Measurements from ENCODE around the gene GDI2.
"Not testable (repeated sequence)": the region's sequence is repeated elsewhere in the genome, so short reads cannot be mapped to it uniquely, and the experiment has no call there.

The GDI2 gene

DNA sequence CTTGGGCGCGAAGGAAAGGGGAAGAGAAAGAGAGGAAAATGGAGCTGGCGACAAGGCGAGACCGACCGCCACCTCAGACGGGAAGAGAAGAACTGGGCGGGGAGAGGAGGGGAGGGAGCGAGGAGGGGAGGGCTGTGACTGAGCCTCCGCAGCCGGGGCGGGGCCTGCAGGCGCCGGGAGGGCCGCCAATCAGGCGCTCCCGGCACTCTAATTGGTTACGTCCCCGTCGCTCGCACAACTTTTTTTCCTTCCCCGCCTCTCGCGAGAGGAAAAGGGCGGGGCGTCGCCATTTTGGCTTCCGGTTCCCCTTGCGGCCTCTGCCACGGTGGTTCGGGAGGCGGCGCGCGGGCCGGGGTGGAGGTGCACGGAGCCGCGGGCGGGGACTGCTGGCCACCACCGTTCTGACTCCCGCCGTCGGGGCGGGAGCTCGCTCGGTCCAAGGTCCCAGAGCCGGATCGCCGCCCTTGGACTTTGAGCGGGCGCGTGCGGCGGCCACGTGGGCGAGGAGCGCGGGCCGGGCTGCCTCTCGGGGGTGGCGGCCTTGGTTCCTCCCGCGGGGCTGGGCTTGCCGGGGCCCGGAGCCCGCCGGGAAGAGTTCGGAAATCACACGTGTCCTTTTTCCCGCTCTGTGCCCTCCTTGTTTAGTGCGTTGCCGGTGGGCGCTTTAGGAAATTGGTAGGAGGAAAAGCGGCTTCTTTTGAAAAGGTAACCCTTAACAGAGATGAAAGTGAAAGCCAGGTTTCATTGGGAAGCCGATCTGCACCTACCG, at the start of gene GDI2:
Gene GDI2, minus strand, starts transcription at position 94 of the 769 bp plus-strand sequence. CDS start 176 bp downstream, outside the sequence.
- DNase-seq (ENCODE audit: low read depth, low spot score) = peak; percentile 93

DNA sequence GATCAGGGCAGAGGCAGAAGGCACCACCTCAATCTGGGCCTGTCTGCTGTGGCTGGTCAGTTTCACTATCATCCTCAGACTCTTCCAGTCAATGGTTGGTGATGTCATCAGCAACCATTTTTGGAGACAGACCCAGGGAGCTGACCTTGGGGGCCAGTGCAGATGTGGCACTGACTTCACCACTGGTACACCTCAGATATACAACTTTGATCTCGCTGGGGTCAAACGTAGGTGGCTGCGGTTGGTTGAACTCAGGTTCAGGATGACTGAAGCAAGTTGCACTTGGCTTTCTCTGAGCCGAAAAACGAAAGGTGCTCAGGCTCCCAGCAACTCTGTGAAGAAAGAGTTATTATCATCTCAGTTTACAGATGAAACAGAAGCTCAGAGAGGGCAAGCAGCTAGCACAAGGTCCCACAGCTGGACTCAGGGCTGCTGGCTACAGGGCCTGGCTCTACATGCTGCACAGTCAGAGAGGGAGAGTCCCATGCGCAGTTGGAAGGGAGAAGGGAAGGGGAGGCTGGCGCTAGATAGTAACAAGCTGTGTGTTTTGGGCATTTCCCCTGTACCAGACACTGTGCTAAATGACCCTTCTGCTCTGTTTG, 49.2 kb upstream of the GDI2 start:
- no peak for DNase-seq (ENCODE audit: low read depth, low spot score)

- DNase-seq (ENCODE audit: low read depth, low spot score) = no peak
Measured at GRCh38 chr10:5860066-5860465, 46.8 kb upstream of the GDI2 start.

DNA sequence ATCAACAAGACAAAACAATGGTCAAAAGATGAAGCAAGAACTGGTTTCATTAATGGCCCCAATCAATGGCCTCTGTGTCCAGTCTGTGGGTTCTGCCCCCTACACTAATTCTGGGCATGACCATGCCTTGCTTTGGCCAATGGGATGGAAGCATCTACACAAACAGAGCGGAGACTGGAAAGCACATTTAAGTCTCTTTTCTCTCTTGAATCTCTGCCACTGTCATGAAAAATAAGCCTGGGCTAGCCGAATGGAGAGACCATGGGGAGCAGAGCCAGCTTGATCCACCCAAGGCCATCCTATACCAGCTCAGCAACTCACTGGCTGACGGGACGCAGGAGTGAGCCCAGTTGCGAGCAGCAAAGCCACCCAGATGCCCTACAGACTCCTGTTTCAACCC, 45.6 kb upstream of the GDI2 start:
- DNase-seq (ENCODE audit: low read depth, low spot score) = no peak

GRCh38 chr10:5856701-5857004, 43.4 kb upstream of the GDI2 start:
- no peak for DNase-seq (ENCODE audit: low read depth, low spot score)

DNA sequence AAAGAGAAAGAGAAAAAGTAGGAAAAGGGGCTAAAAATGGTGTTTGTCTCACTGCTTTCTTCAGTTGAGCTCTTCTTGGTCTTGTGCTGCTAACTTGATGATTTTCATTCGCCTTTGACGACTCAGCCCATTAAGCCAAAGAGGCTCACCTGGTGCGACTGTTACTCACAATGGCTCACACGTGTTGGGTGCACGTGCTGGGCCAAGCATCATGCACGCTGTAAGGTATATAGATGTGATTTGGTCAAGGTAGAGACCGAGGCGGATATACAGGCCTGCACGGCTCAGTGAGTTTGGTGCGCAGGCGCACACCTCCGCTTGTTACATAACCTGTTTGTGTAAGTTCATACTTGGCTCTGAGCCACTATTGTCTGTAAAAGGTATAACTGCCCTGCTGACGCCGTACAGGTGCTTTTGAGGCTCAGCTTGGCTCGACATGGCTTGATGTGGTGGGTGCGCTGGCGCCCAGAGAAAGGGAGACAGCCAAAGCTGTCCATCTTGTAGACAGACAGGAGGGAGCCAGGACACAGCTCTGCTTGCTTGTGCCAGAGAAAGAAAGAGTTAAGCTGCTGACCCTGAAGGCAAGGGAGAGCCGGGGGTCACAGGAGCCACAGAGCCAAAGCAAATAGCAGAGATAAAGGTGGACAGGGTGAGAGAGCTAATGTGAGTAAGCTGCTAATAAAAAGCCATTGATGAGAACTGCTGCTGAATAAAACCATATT, 42.9 kb upstream of the GDI2 start:
- no peak for DNase-seq (ENCODE audit: low read depth, low spot score)

GRCh38 chr10:5854131-5854475, 40.9 kb upstream of the GDI2 start:
- DNase-seq (ENCODE audit: low read depth, low spot score) = no peak

DNA sequence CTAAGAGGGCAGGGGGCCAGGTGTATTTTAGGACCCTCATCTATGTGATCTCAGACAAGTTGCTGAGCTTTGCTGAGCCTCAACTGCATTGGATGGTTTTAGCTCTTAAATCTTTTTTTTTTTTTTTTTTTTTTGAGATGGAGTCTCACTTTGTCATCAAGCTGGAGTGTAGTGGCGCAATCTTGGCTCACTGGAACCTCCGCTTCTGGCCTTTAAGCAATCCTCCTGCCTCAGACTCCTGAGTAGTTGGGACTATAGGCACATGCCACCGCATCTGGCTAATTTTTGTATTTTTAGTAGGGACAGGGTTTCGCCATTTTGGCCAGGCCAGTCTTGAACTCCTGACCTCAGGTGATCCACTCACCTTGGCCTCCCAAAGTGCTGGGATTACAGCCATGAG, 33.4 kb upstream of the GDI2 start:
- not testable (repeated sequence) for DNase-seq (ENCODE audit: low read depth, low spot score)

- no peak for DNase-seq (ENCODE audit: low read depth, low spot score)
Measured at GRCh38 chr10:5844345-5845055, 31.3 kb upstream of the GDI2 start.

- no peak for DNase-seq (ENCODE audit: low read depth, low spot score)
Measured at GRCh38 chr10:5843686-5844344, 30.6 kb upstream of the GDI2 start.

DNA sequence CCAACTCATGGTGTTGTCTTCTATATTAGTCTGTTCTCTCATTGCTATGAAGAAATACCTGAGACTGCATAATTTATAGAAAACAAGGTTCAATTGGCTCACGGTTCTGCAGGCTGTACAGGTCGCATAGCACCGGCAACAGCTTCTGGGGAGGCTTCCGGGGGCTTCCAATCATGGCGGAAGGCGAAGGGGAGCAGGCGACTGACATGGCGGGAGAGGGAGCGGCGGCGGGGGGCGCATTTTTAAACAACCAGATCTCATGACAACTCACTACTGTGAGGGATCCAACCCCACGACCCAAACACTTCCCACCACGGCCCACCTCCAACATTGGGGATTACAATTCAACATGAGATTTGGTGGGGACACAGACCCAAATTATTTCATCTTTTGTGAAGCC, 28.7 kb upstream of the GDI2 start:
- no peak for DNase-seq (ENCODE audit: low read depth, low spot score)

DNA sequence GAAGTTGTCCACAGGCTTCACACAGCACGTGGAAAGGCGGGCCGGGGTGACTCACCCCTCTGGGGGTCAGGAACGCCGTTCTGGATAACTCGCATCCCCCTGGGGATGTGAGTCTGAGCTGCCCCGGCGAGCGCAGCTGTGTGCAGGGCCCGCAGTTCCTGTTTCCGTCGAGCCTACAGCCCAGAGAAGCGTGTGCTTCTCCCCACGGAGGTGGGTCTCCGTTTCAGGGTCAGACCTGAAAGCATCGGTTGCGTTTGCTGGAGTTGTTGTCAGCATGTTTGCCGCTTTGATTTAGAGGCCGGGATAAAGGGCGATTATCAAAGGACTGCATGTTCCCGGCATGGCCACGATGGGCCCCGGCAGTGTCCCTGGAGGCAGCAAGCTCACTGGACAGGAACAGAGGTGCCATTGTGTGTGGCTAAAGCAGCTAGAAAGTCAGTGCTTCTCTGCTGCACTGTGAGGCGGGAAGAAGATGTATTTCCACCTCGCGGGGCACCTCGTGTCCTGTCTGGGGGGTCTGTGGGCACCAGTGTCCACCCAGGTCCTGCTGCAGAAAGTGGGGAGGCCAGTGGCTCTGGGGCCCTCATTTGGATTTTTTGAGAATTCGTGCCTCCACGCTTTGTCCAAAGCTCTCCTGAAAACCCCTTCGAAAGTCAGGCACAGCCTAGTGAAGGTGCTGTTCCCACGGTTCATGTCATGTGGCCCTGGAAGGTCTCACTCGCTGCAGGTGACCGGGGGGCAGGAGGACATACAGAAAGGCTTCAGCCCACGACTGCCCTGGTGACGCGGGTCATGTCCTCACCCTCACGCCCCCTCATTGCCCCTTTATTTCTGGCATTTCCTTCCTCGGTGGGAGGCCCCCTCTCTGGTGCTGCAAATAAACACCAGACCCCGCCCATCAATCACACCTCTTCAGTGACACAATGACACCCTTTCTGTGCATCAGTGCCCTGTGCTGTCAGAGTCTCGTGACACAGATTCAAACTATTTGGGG, 27.4 kb upstream of the GDI2 start:
- DNase-seq (ENCODE audit: low read depth, low spot score) = peak; percentile 24

GRCh38 chr10:5836181-5836580, 22.9 kb upstream of the GDI2 start:
- DNase-seq (ENCODE audit: low read depth, low spot score) = not testable (repeated sequence)

DNA sequence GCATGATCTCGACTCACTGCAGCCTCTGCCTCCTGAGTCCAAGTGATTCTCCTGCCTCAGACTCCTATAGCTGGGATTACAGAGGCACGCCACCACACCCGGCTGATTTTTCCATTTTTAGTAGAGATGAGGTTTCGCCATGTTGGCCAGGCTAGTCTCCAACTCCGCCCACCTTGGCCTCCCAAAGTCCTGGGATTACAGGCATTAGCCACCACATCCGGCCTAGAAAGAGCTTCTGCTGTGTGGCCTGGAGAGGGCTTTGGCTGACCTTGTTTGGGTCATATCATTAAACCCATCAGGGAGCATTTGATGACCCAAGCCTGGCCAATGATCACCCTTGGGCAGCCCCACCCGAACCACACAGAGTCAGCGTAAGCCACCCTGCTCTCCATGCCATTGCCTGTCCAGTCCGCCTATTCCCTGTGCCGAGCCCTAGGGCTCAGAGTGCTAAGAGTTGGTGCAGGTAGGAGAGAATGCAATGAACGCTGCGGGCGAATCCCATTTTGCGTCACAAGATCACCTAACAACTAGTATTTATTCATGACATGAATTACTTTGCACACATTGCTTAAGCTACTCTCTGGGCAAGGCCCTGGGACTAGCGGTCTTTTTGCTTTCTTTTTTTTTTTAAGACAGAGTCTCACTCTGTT, 22.3 kb upstream of the GDI2 start:
- no peak for DNase-seq (ENCODE audit: low read depth, low spot score)

DNA sequence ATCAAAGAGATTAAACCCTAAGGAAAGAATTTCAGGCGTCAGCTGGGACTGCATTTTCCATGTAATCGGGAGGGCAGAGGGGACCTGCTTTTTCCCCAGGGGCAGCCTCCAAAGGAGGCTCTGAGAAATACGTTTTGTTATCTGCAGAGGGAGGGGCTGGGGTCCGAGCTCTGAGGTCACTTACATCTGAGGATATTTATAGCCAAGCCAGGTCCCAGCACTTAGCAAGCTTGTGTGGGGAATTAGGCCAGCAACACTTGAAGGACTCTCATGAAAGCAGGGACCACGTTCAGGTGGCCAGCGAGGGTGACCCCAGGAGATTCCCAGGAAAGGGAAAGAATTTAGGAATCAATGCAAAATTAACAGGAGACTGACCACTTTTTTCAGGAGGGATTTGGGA, 20.6 kb upstream of the GDI2 start:
- no peak for DNase-seq (ENCODE audit: low read depth, low spot score)

DNA sequence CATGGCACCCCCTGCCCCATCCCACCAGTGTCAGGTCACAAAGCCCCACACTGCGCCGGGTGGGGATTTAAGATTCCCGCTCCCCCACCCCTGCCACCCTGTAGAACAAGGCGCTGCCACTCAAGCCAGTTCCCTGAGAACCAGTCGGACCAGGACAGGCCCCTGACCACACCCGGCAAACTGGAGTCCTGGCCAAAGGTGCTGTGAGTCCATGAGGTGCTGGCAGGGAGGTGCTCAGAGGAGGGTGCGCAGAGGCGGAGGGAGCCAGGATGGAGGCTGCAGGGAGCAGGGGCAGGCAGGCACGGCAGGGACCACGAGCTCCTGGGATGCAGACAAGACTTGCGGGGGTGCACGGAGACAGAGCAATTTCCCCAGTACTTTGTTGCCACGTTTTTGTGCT, 19.7 kb upstream of the GDI2 start:
- no peak for DNase-seq (ENCODE audit: low read depth, low spot score)

DNA sequence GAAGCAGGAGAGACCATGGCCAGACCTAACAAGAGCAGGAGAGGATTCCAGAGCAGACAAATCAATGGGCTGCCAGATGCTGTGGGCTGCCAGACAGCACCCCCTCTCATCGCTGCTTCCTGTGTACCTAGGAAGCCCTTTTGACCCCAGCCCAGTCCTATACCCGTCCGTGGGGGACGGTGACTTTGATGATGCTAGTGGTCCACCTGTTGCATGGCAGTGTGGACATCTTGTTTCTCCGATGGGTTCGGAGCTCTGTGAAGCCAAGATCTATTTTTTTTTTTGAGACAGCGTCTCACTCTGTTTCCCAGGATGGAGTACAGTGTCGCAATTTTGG, 18.2 kb upstream of the GDI2 start:
- DNase-seq (ENCODE audit: low read depth, low spot score) = no peak

GRCh38 chr10:5830629-5831445, 17.6 kb upstream of the GDI2 start:
- DNase-seq (ENCODE audit: low read depth, low spot score) = no peak

GRCh38 chr10:5829267-5829666, 16.0 kb upstream of the GDI2 start:
- DNase-seq (ENCODE audit: low read depth, low spot score) = no peak

Measured in smooth muscle cell of the brain vasculature (primary cell).